Gastroesophageal sphincter (tissue), 4 donors: Measurements from ENCODE around the gene IRF2. TPM values are rescaled to one million over a fixed set of nuclear protein-coding genes. Genes with fewer than 3 reads are reported as not detected.

Experiments
- ATAC-seq: fragments of 150-250 bp; one replicate; pipeline ENCODE4 v1.9.1; 2016; ENCODE audit warnings: mild to moderate bottlenecking, moderate library complexity
- H3K27ac ChIP-seq, 4 donors: fragments of 200-600 bp; sonication (generic) in 3 of 4; 1 replicate in 3 of 4; 2 replicates in 1 of 4; pipeline ENCODE4 v1.5.1; 2016 to 2019
- H3K27me3 ChIP-seq: fragments of 200-600 bp; sonication (generic); one replicate; pipeline ENCODE4 v1.5.1; 2019
- H3K36me3 ChIP-seq, 2 donors: fragments of 200-600 bp; sonication (generic); one replicate each; pipeline ENCODE4 v1.5.1; 2019; ENCODE audit warnings: control low read depth in 1 of 2
- H3K4me1 ChIP-seq, 3 donors: fragments of 200-600 bp; sonication (generic); 1 replicate in 2 of 3; 2 replicates in 1 of 3; pipeline ENCODE4 v1.5.1; 2016 to 2019; ENCODE audit warnings: control low read depth in 2 of 3
- H3K4me3 ChIP-seq, 2 donors: fragments of 200-600 bp; sonication (generic); one replicate each; pipeline ENCODE4 v1.5.1; 2019; ENCODE audit warnings: mild to moderate bottlenecking in 1 of 2, moderate library complexity in 1 of 2
- H3K9me3 ChIP-seq, 3 donors: fragments of 200-600 bp; sonication (generic); one replicate each; pipeline ENCODE4 v1.5.1; 2017 to 2019; ENCODE audit warnings: control low read depth in 2 of 3
- EP300 ChIP-seq: sonication (generic); formaldehyde crosslinking; IDR thresholded peaks from one replicate; pipeline ENCODE4 v1.6.1; 2017; ENCODE audit warnings: antibody characterized with exemption, mild to moderate bottlenecking
- POLR2A ChIP-seq, 2 donors: fragments of 450-650 bp; IDR thresholded peaks; one replicate each; pipeline ENCODE4 v1.6.1; 2017; ENCODE audit warnings: antibody characterized with exemption in 2 of 2, mild to moderate bottlenecking in 2 of 2, moderate library complexity in 1 of 2
- POLR2AphosphoS5 ChIP-seq: sonication (generic); formaldehyde crosslinking; IDR thresholded peaks from one replicate; pipeline ENCODE4 v1.6.1; 2017; ENCODE audit warnings: antibody characterized with exemption
- WGBS, 2 donors: methylation state at CpG; one replicate each; pipeline ENCODE4 v1.1.5; 2018; ENCODE audit warnings: low coverage in 1 of 2; 5-methylcytosine and 5-hydroxymethylcytosine counted together
- total RNA-seq, 4 donors: library from RNA; depleted of rRNA; stranded (reverse); fragments of >200 nt; gene quantifications; one replicate each; pipeline ENCODE4 v1.1.0, GENCODE V29; 2016
- TF ChIP-seq, protein P1 (sequence below), 4 experiments: fragments of 200-600 bp in 2 of 4; fragments of 450-650 bp in 2 of 4; sonication (generic) in 1 of 4; IDR thresholded peaks; one replicate each; pipeline ENCODE4 v1.5.1; 2017 to 2019; ENCODE audit warnings: antibody characterized with exemption in 4 of 4, mild to moderate bottlenecking in 2 of 4, moderate library complexity in 2 of 4

IRF2 gene
- total RNA-seq, 4 donors from 2014 or later: 34.1 to 41.7 (median 35.4) TPM

DNA sequence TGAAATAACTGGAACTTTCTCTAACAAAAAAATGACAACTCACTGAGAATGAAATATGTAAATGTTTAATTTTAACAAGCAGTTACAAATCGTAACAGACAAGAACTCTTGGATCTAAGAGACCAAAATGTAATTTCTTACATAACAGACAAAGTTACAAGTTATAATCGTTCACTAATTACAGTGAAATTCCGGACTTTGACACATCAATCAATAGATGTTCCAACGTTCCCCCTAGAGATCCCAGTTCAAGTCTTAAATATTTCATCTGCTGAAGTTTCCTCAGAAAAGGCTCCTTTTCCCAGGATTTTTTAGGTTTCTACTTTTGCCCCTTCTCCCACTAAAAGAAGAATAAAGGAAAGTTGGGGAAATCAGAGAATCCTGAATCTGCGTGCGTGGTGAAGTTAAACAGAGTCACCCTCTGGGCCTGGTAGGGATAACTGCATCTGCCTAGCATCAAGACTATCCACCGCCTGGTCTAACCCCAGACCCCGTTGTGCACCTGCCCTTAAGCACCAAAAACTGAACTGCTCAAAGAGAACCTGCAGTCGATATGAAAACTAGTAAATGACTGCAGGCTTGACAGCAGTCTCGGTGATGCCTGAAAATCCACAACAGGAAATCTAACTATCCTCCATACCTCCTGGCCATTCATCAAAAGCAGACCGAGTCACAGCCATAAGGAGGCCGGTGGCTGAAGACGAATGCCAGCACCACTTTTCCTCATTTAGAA is 2.3 kb downstream of the IRF2 start:
- Histone ChIP-seq H3K27ac (peak overlapping the region; percentile 73 to 100 (median 98)), H3K4me1 (peaks cover 0 to 72% (median 37%) of the 10 kb centered on the region in 3 donors), H3K27me3 (no peaks in the 10 kb centered on the region), H3K9me3 (no peaks in the 10 kb centered on the region), H3K4me3 (peak overlapping the region; percentile 82 to 95), H3K36me3 (no peaks in the 10 kb centered on the region)
- no peak for ATAC-seq
- no peak for TF ChIP-seq POLR2A (IDR thresholded peaks at IDR 0.05)
- WGBS, 2 donors: 4 to 8% methylated on average over 6 to 12 of the region's 13 CpGs

DNA sequence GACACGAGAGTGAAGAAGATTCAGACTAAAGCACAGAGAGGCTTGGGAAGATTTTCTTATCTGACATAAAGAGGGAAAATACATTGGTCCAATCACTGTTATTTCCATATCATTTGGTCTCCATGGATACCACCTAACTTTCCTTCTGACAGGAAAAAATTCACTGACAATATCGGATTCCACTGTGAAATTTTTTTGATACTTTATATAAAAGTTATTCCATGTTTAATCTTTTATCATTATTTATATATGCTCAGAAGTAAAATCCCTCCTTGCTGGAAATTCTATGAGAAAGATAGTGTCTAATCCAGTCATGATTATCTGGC is 3.6 kb downstream of the IRF2 start:
- WGBS, 2 donors: 50 to 51% methylated on average over 2 of the region's 2 CpGs
- H3K27me3 ChIP-seq: no peaks in the 10 kb centered on the region
- peaks cover 0 to 67% (median 24%) of the 10 kb centered on the region in 3 donors for H3K4me1 ChIP-seq
- H3K36me3 ChIP-seq: no peaks in the 10 kb centered on the region
- no peak for TF ChIP-seq POLR2A (IDR thresholded peaks at IDR 0.05)
- TF ChIP-seq, protein P1, sequence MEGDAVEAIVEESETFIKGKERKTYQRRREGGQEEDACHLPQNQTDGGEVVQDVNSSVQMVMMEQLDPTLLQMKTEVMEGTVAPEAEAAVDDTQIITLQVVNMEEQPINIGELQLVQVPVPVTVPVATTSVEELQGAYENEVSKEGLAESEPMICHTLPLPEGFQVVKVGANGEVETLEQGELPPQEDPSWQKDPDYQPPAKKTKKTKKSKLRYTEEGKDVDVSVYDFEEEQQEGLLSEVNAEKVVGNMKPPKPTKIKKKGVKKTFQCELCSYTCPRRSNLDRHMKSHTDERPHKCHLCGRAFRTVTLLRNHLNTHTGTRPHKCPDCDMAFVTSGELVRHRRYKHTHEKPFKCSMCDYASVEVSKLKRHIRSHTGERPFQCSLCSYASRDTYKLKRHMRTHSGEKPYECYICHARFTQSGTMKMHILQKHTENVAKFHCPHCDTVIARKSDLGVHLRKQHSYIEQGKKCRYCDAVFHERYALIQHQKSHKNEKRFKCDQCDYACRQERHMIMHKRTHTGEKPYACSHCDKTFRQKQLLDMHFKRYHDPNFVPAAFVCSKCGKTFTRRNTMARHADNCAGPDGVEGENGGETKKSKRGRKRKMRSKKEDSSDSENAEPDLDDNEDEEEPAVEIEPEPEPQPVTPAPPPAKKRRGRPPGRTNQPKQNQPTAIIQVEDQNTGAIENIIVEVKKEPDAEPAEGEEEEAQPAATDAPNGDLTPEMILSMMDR (IDR thresholded peaks at IDR 0.05): no peak
- no peak for TF ChIP-seq EP300
- no peak for TF ChIP-seq POLR2AphosphoS5
- no peaks in the 10 kb centered on the region for H3K9me3 ChIP-seq
- H3K4me3 ChIP-seq: no peak overlapping the region
- peak overlapping the region in 1 of 4 donors; percentile 100 for H3K27ac ChIP-seq
- ATAC-seq: no peak

DNA sequence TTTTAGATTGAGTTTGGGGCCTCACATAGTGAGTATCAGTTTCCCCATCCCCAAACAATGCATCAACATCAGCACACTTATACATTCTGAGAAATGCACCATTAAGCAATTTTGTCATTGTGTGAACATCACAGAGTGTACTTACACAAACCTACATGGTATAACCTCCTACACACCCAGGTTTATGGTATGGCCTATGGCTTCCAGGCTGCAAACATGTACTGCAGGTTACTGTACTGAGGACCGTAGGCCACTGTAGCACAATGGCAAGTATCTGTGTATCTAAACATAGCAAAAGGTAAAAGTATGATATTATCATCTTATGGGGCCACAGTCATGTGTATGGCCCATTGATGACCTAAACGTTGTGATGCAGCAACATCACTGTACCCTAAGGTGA is 7.7 kb downstream of the IRF2 start:
- peaks cover 2 to 79% (median 21%) of the 10 kb centered on the region in 3 donors for H3K4me1 ChIP-seq
- TF ChIP-seq POLR2AphosphoS5: no peak
- TF ChIP-seq, protein P1 (IDR thresholded peaks at IDR 0.05): no peak
- TF ChIP-seq POLR2A (IDR thresholded peaks at IDR 0.05): no peak
- no peak for TF ChIP-seq EP300
- ATAC-seq: no peak
- WGBS, 2 donors: 69 to 92% methylated on average over 2 of the region's 2 CpGs
- no peaks in the 10 kb centered on the region for H3K9me3 ChIP-seq
- no peak overlapping the region for H3K4me3 ChIP-seq
- H3K36me3 ChIP-seq: no peaks in the 10 kb centered on the region
- H3K27me3 ChIP-seq: no peaks in the 10 kb centered on the region
- no peak overlapping the region for H3K27ac ChIP-seq

DNA sequence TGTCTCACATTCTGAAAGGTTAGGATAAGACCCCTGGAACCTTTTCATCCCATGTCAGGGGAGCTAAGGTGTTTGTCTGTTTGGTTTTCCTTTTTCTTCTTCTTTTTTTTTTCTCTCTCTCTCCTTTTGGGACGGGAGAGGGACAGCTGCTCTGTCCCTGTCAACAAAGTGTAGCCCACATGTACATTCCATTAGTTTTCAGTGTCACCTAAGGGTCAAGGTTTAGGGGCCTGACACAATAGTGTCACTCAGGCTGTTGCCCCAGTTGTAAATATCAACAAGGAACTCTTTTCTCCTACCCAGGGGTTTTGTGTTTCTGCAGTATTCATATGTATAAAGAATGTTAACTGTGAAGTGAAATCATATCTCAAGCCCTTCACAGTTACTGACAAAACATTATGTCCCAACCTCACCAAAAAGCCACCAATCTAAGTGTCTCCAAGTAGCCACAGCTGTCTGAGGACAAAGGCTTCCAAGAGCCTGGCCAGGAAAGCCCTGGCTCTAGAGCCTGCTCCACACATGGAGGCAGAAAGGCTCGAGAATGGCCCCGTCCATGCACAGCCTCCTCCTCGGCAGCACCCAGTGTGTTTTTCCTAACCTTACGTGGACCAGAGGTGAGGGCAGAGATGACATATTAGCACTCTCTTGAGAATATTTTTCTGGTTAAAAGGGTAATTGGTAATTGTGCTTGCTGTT is 9.4 kb downstream of the IRF2 start:
- no peak for ATAC-seq
- TF ChIP-seq, protein P1 (IDR thresholded peaks at IDR 0.05): no peak
- no peak for TF ChIP-seq POLR2AphosphoS5
- no peak for TF ChIP-seq POLR2A (IDR thresholded peaks at IDR 0.05)
- TF ChIP-seq EP300: no peak
- H3K4me1 ChIP-seq: peaks cover 2 to 78% (median 11%) of the 10 kb centered on the region in 3 donors
- H3K27me3 ChIP-seq: no peaks in the 10 kb centered on the region
- no peak overlapping the region for H3K4me3 ChIP-seq
- H3K9me3 ChIP-seq: no peaks in the 10 kb centered on the region
- H3K27ac ChIP-seq: no peak overlapping the region
- 75 to 76% methylated on average over 4 of the region's 5 CpGs for WGBS, 2 donors
- H3K36me3 ChIP-seq: no peaks in the 10 kb centered on the region

DNA sequence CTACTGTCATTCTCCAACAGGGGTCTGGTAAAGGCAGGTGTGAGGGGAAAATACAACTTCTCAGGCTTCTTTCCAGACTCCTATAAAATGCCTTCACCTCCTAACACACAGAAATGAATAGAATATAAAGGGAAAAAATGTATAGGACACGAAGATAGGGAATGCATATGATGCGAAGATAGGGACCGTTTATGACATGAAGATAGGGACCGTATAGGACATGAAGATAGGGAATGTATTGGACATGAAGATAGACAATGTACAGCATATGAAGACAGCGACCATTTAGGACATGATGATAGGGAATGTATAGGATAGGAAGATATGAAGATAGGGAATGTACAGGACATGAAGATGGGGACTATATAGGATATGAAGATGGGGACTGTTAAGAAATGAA is 10.5 kb downstream of the IRF2 start:
- Histone ChIP-seq H3K36me3 (no peaks in the 10 kb centered on the region), H3K4me3 (no peak overlapping the region), H3K9me3 (no peaks in the 10 kb centered on the region), H3K27me3 (no peaks in the 10 kb centered on the region), H3K27ac (no peak overlapping the region), H3K4me1 (peaks cover under 1 to 68% (median 2%) of the 10 kb centered on the region in 3 donors)
- TF ChIP-seq POLR2AphosphoS5 (no peak), EP300 (no peak), POLR2A (IDR thresholded peaks at IDR 0.05) (no peak)
- TF ChIP-seq, protein P1 (IDR thresholded peaks at IDR 0.05): no peak
- ATAC-seq: no peak
- WGBS, 2 donors: 95 to 97% methylated on average over 5 of the region's 5 CpGs
